HG03565 (cell line): ENCODE measurements around the gene VPS13A.
"Not testable (repeated sequence)": the region's sequence is repeated elsewhere in the genome, so short reads cannot be mapped to it uniquely, and the experiment has no call there.

Source experiments
- ATAC-seq: cut with Tn5 transposase; IDR thresholded peaks from one replicate; pipeline ENCODE4 v1.9.1; 2021; ENCODE audit warnings: mild to moderate bottlenecking, moderate library complexity; ENCODE audit not compliant: unreplicated experiment

Gene VPS13A

DNA sequence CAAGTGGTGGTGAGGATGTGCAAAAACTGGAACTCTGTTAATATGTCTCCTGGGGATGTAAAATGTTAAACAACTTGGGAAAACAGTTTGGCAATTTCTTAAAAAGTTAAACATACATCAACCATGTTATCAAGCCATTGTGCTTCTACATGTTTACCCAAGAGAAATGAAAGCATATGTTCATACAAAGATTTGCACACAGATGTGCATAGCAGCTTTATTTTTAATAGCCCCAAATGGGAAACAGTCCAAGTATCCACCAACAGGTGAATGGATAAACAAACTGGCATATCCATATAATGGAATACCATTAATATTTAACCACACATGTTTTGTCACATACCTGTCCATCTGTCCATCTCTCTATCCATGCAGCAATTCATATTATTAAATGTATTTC, 6.2 kb downstream of the VPS13A start:
- ATAC-seq = no peak

DNA sequence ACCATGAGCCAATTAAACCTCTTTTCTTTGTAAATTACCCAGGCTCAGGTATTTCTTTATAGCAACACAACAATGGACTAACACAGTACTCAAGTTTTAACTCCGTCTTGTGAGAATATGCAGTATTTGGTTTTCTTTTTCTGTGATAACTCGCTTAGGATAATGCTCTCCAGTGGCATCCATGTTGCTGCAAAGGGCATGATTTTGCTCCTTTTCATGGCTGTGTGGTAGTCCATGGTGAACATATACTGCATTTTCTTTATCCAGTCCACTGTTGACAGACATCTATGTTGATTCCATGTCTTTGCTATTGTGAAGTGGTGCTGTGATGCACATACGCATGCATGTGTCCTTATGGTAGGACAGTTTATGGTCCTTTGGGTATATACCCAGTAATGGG, 10.9 kb downstream of the VPS13A start:
- ATAC-seq = no peak

DNA sequence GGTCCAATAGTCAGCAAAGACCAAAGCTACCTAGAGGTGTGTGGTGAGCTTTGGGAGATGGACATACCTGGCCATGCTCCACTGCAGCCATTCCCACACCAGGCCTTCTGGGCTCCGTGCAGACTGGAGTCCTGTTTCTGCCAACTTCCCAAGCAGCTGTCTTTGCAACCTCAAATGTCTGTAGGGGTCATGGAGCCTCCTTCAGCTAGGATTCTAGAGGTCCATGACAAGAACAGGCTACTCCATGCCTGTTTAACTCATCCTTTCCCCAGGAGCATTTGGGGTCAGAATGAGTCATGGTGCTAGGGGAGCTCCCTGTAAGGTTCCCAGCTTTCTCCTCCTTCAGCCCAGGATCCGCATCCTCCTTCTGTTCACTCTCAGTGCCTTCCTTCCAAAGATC, 17.1 kb downstream of the VPS13A start:
- no peak for ATAC-seq

DNA sequence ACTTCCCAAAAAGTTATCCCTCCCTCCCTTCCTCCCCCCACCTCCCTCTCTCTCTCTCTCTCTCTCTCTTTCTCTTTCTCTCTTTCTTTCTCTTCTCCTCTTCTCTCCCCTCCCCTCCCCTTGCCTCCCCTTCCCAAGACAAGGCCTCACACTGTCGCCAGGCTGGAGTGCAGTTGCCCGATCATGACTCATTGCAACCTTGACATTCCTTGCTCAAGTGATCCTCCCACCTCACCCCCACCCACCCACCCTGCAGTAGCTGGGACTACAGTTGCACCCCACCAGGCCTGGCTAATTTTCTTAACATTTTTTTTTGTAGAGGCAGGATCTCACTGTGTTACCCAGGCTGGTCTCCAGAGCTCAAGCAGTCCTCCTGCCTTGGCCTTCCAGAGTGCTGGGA, 32.8 kb downstream of the VPS13A start:
- no peak for ATAC-seq

DNA sequence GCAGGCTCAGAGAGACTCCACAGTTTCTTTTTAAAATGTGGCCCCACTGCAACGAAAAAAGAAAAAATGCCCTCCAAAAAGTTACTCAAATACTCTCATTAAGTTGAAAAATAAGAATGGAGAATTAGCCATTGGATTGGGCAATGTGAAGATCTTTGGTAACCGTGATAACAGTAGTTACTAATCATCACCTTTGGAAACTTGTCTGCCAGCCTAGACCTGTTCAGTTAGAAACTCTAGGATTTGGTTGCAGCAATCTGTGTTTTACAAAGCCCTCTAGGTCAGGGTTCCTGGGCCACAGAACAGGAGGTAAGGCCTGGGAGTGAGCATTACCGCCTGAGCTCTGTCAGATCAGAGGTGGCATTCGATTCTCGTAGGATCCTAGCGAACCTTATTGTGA, 34.2 kb downstream of the VPS13A start:
- no peak for ATAC-seq

DNA sequence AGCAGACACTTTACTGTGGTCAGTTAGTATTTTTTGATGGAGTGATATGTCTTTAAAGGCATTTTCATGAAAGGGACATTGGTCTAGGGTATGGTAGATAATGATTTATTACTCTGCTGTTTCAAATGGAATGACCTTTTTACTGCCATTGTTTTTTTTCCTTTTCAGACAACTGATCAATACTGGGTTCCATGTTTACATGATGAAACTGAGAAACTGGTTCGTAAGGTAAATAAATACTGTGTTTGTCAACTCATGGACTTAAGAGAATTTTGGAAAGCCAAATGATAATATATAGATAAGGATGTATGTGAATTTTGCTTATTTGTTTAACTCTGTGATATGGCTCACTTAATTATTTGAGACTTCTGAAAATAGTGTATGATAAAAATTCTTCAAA, 35.5 kb downstream of the VPS13A start:
- ATAC-seq = no peak

DNA sequence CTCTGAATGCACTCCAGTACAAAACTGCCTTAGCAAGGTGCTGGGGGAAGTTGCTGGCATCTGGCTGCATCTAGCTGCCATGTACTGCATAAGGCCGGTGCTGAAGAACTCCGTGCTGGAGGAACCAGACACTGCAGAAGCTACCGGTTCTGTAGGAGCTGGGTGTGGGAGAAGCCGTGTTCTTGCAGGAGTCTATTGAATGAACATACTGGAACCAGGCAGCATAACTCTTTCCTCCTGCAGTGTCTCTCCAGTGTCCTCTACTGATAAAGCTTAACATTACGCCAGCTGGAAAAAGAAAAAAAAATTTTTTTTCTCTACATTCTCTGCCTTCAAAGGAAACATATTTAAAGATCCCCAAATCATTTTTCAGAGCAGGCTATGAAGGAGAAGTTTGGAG, 38.5 kb downstream of the VPS13A start:
- ATAC-seq = no peak

DNA sequence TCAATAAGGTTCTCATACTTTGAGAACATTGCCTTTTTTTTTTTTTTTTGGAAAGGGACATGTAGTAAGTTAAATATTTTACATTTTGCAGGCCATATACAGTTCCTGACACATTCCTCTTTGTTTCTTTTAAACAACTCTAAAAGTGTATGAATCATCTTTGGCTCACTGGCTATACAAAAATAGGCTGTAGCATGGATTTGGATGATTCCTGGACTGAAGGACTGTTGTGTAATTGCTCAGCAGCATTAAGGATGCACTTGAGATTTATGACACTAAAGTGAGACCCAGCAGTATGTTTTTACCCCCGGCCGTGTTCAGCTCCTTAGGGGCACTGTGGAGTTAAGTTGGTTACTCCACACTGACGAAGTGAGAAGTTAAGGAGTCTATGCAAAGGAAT, 41.3 kb downstream of the VPS13A start:
- ATAC-seq = no peak

DNA sequence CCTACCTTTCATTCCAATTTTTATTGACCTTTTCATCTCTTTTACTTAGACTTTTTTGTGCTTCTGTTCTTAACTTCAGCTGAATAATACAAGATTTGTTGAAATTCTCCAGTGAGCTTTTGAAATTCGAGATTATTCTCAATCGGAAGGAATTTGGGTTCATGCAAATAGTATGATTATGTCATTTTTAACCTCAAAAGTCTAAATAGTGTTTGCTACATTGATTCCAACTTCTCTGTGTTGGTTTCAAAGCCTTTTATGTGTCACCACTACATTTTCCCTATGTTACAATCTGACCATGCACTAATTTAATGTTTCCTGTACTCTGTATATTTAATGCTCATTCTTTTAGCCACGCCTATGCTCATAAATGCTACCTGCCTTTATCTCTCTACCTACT, 44.1 kb downstream of the VPS13A start:
- no peak for ATAC-seq

DNA sequence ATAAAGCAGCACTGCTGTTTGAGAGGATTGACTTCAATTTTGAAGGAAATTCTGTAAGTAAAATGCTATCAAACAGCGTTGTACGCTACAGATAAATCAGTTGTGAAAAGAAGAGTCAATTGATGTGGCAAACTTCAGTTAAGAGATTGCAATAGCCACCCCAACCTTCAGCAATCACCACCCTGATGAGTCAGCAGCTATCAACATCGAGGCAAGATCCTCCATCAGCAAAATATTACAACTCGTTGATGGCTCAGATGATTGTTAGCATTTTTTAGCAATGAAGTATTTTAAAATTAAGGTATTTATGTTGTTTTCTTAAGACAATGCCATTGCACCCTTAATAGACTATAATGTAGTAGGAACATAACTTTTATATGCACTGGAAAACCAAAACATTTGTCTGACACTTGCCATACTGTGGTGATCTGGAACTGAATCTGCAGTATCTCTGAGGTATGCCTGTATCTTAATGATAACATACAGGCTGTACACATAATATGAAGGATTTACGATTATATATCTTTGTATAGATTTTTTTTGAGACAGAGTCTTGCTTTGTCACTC, 47.5 kb downstream of the VPS13A start:
- no peak for ATAC-seq

DNA sequence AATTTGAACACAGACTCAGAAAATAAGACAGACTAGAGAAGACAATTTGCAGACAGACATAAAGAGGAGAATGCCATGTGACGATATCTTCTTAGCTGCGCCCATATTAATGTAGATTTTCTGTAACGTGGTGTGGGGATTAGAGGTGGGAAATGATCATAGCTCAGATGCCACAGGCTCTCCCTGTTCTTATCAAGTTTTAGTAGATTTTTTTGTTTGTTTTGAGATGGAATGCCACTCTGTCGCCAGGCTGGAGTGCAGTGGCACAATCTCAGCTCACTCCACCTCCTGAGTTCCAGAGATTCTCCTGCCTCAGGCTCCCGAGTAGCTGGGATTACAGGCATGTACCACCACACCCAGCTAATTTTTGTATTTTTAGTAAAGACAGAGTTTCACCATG, 59.4 kb downstream of the VPS13A start:
- ATAC-seq = no peak

DNA sequence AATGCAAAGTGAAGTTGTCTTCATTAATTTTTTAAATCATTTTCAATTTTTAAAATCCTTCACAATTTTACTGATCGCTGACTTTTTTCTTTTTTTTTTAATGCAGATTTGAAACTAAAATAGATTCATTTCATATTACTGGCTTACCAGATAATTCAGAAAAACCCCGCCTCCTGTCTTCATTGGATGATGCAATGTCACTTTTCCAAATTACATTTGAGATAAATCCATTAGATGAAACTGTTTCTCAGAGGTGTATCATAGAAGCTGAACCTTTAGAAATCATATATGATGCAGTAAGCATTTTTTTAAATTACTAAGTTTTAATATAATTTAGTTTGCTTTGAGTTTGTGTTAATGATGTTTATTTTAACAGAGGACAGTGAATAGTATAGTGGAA, 60.6 kb downstream of the VPS13A start:
- ATAC-seq = no peak

DNA sequence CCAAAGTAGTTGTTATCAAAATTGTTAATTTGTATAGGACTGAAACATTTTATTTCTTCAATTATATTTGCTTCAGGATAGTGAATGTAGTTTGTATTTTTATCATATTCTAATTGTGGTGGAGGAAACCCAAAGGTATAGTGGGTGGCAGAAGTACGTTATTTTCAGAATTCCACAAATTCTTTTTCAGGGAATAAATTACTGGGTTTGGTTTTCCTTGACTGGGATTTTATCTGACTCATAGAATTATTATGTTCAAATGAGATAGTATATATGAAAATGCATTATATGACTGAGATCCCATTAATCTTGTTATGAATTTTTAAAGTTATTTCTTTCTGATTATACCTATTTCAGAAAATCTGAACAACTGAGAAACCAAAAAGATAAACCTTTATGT, 73.7 kb downstream of the VPS13A start:
- no peak for ATAC-seq

DNA sequence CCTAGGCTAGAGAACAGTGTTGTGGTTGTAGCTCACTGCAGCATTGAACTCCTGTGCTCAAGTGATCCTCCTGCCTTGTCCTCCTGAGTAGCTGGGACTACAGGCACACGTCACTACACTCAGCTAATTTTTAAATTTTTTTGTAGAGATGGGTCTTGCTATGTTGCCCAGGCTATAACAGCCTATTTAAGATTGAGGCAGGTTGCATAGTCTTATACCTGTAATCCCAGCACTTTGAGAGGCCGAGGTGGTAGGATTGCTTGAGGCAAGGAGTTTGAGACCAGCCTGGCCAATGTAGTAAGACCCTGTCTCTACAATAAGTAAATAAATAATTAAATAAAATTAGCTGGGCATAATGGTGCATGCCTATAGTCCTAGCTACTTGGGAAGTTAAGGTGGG, 79.9 kb downstream of the VPS13A start:
- no peak for ATAC-seq

DNA sequence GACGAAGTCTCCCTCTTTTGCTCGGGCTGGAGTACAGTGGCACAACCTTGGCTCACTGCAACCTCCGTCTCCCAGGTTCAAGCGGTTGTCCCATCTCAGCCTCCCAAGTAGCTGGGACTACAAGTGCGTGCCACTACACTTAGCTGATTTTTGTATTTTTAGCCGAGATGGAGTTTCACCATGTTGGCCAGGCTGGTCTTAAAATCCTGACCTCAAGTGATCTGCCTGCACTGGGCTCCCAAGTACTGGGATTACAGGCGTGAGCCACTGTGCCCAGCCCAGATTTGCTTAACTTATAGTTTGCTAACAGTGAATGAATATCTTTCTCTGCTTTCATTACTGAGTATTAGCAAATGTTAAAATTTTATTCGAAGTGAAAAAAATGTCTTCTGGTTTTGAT, 84.3 kb downstream of the VPS13A start:
- ATAC-seq = no peak

DNA sequence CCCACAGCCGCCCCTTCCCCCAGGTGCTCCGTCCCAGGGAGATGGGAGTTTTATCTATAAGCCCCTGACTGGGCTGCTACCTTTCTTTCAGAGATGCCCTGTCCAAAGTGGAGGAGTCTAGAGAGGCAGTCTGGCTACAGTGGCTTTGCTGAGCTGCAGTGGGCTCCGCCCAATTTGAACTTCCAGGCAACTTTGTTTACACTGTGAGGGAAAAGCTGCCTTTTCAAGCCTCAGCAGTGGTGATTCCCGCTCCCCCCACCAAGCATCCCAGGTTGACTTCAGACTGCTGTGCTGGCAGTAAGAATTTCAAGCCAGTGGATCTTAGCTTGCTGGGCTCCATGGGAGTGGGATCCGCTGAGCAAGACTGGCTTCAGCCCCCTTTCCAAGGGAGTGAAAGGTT, 90.4 kb downstream of the VPS13A start:
- ATAC-seq = not testable (repeated sequence)

DNA sequence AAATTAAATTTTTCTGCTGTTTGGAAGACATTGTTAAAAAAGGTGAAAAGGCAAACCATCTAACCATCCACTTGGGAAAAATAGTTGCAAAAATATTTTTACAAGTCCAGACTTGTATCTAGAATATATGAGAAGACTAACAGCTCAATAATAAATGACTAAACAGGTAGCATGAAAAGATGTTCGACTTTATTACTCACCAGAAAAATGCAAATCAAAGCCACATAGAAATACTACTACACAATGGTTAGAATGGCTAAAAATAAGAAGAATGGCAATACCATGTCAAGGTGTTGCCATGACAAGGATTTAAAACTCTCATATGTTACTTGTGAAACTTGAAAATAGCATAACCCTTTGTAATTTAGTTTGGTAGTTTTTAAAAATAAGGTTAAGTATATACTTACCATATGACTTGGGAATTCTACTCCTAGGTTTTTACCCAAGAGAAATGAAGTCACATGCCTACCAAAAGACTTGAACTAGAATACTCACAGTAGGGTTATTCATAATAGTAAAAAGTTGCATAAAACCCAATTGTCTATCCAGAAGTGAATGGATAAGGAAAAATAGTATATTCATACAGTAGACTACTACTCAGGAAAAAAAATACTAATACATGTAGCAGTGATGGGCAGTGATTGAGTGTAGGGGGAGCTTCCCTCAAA, 93.8 kb downstream of the VPS13A start:
- peak; percentile 63 for ATAC-seq

DNA sequence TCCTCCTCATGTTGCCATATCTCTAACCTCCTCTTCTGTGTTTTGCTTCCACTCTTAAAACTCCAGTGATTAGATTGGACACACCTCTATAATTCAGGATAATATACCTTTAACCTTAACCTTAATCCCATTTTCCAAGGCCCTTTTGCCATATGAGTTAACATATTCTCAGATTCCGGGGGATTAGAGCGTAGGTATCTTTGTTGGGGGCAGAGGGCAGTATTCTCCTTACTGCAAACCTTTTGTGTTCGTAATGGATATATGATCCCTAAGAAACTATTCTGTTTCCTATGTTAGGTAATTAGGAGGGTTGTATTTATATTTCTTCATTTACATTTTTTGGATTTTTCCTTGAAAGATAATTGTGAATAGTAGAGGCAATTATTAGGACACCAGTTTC, 99.5 kb downstream of the VPS13A start:
- no peak for ATAC-seq

DNA sequence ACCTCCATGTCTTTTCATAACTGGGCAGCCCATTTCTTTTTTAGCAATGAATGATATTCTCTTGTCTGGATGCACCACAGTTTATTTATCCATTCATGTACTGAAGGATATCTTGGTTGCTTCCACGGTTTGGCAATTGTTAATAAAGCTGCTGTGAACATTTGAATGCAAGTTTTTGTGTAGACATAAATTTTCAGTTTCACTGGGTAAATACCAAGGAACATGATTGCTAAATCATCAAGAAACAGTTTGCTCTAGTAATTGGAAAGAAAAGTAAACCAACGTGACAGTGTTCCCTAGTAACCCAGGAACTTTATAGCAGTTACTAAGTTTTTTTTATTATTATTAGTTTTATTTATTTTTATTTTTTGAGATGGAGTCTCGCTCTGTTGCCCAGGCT, 100.4 kb downstream of the VPS13A start:
- no peak for ATAC-seq

DNA sequence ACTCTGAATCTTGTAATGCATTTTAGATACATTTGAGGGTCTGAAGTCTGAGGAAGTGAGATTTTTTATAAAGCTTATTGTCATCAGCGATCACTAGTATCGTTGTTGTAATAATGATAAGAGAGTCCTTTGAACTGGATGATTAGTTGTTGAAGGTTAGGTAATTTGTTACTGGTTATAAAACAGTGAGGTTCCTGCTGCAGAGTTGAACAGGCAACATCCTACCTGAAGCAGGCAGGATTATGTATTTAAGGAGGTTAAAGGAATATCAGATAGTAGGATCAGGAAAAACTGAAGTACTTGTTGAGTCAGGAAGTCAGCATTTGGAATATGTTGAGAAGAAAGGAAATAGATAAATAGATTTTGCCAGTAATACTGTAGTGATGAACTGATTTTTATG, 106.7 kb downstream of the VPS13A start:
- no peak for ATAC-seq

DNA sequence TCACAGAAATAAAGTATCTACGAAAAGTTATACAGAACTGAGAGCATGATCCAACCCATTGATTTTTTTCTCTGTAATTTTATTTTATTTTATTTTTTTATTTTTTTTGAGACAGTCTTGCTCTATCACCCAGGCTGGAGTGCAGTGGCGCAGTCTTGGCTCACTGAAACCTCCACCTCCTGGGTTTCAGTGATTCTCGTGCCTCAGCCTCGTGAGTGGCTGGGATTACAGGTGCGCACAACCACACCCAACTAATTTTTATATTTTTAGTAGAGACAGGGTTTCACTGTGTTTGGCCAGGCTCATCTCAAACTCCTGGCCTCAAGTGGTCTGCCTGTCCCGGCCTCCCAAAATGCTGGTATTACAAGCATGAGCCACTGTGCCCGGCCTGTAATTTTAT, 107.3 kb downstream of the VPS13A start:
- no peak for ATAC-seq

DNA sequence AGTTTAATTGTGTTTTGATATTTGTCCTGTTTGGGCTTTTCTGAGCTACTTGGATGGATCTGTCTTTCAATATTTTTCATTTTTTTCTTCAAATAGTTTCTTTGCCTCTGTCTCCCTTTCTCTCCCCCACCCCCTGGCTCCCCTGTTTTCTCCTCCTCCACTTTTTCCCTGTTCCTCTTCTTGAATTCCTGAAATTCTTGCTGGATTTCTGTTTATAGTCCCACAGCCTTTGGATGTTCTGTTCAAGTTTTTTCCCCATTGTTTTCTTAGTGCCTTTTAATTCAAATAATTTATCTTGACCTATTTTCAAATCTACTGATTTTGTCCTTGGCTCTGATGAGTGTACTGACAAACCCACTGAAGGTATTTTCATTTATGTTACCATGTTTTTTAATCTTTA, 113.0 kb downstream of the VPS13A start:
- ATAC-seq = no peak

DNA sequence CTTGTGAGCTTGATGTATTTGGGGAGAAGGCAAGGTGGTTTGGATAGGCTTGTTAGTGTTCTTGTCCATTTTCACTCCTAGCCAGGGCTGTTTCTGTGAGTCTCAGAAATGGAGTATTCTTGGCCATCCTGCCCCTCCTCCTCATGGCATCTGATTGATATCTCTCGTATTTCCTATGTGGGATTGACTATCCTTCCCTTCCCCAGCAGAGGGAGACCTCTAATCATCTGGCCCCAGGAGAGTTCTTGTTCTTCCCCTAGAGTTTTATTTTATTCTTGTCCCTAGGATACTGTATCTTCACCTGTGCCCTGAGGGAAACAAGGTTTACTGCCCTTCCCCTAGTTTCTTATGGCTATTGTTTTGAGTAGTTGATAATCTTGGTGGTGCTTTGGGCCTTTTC, 114.4 kb downstream of the VPS13A start:
- no peak for ATAC-seq
